Measurements from ENCODE around the gene PHF10.
A peak's percentile ranks its signal among the peaks of the same experiment; 100 is the strongest.

Gene PHF10

DNA sequence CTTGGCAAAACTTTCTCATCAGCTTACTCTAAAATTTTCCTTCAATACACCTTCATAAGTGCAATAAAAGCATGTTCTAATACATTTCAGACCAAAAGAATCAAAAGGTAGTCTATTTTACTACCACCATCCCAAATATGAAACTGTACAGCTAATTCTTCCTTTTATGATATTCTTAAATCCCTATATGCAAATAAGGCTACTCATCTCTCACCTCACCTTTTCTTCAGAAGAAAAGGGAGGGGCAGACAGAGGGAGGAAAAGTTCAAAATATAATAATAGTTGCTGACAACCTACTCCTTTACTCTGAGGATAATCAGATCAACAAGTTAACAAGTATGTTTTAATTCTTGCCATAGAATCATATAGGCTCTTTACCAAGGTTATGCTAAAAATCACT lies 15.0 kb downstream of the PHF10 start:
- Histone ChIP-seq H3K18ac (ENCODE audit: low read length) (no peak overlapping the region), H2BK15ac (ENCODE audit: low read length) (no peak overlapping the region), H2AK5ac (ENCODE audit: low read depth, low read length) (no peak overlapping the region), H2BK120ac (ENCODE audit: low read depth, low read length) (no peak overlapping the region), H3K4ac (ENCODE audit: low read length) (no peak overlapping the region), H3K14ac (ENCODE audit: low read length) (no peak overlapping the region), H3K9ac (ENCODE audit: low read depth, low read length, poor library complexity) (no peak overlapping the region), H3K4me3 (ENCODE audit: low read length in 2 of 2) (no peak overlapping the region), H2BK12ac (ENCODE audit: low read length) (no peak overlapping the region), H3K9me3 (replicated peaks in 1 of 2; ENCODE audit: control insufficient read depth in 2 of 2, insufficient read depth in 1 of 2, low read depth in 1 of 2, low read length in 2 of 2) (no peaks in the 10 kb centered on the region), H3K4me1 (ENCODE audit: control insufficient read depth in 2 of 2, insufficient read depth in 1 of 2, low read depth in 1 of 2, low read length in 2 of 2) (peaks cover 0 to 1% of the 10 kb centered on the region in 2 donors), H2AFZ (ENCODE audit: low read length) (no peak overlapping the region), H4K91ac (ENCODE audit: low read depth, low read length, poor library complexity) (no peak overlapping the region), H3K79me1 (ENCODE audit: low read depth, low read length) (peaks cover 2% of the 10 kb centered on the region), H4K8ac (ENCODE audit: low read depth, low read length) (no peak overlapping the region), H3K27me3 (ENCODE audit: control insufficient read depth in 3 of 3, insufficient read depth in 3 of 3, low read depth in 1 of 3, low read length in 3 of 3) (no peaks in the 10 kb centered on the region), H3K4me2 (ENCODE audit: insufficient read depth, low read length, poor library complexity, severe bottlenecking) (no peak overlapping the region), H3K23ac (ENCODE audit: low read depth, low read length, poor library complexity) (no peak overlapping the region), H3K36me3 (replicated peaks in 1 of 2; ENCODE audit: control insufficient read depth in 2 of 2, insufficient read depth in 2 of 2, low read length in 2 of 2) (peaks cover 8 to 97% of the 10 kb centered on the region in 2 donors), H2BK5ac (ENCODE audit: low read length) (no peak overlapping the region), H3K27ac (replicated peaks; ENCODE audit: low read length) (no peak overlapping the region)
- DNase-seq (ENCODE audit: low spot score) = no peak

DNA sequence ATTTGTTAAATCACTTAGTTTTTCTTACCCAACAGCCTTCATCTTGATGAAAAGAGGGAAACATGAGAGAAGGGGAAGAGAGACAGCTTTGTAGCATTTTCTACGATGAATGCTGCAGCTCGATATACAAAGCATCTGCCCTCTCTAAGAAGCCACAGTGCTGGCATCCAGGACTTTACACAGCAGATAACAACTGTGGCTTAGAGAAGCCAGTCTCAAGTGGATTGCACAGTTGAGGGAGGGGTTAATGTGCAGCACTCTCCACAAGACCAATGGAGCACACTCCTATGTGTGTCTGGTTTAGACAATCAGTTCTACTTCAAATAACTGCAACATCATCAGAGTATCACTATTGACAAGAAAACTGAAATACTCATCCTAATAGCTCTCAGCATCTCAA lies 16.5 kb downstream of the PHF10 start:
- Histone ChIP-seq H3K4me2 (ENCODE audit: insufficient read depth, low read length, poor library complexity, severe bottlenecking) (no peak overlapping the region), H2AFZ (ENCODE audit: low read length) (no peak overlapping the region), H3K23ac (ENCODE audit: low read depth, low read length, poor library complexity) (no peak overlapping the region), H3K27me3 (ENCODE audit: control insufficient read depth in 3 of 3, insufficient read depth in 3 of 3, low read depth in 1 of 3, low read length in 3 of 3) (no peaks in the 10 kb centered on the region), H3K36me3 (replicated peaks in 1 of 2; ENCODE audit: control insufficient read depth in 2 of 2, insufficient read depth in 2 of 2, low read length in 2 of 2) (peaks cover 5 to 100% of the 10 kb centered on the region in 2 donors), H2BK5ac (ENCODE audit: low read length) (no peak overlapping the region), H4K91ac (ENCODE audit: low read depth, low read length, poor library complexity) (no peak overlapping the region), H3K27ac (replicated peaks; ENCODE audit: low read length) (no peak overlapping the region), H2AK5ac (ENCODE audit: low read depth, low read length) (no peak overlapping the region), H3K14ac (ENCODE audit: low read length) (no peak overlapping the region), H4K8ac (ENCODE audit: low read depth, low read length) (no peak overlapping the region), H3K4me3 (ENCODE audit: low read length in 2 of 2) (no peak overlapping the region), H3K4me1 (ENCODE audit: control insufficient read depth in 2 of 2, insufficient read depth in 1 of 2, low read depth in 1 of 2, low read length in 2 of 2) (peaks cover 0 to 8% of the 10 kb centered on the region in 2 donors), H3K79me1 (ENCODE audit: low read depth, low read length) (peaks cover under 1% of the 10 kb centered on the region), H2BK12ac (ENCODE audit: low read length) (no peak overlapping the region), H2BK15ac (ENCODE audit: low read length) (no peak overlapping the region), H3K9ac (ENCODE audit: low read depth, low read length, poor library complexity) (no peak overlapping the region), H2BK120ac (ENCODE audit: low read depth, low read length) (no peak overlapping the region), H3K18ac (ENCODE audit: low read length) (no peak overlapping the region), H3K4ac (ENCODE audit: low read length) (no peak overlapping the region), H3K9me3 (replicated peaks in 1 of 2; ENCODE audit: control insufficient read depth in 2 of 2, insufficient read depth in 1 of 2, low read depth in 1 of 2, low read length in 2 of 2) (no peaks in the 10 kb centered on the region)
- no CpG with 5 or more reads among the region's 2 CpGs for WGBS, 2 donors (ENCODE audit: extremely low coverage in 2 of 2, insufficient read length in 2 of 2, insufficient replicate concordance in 1 of 2)
- DNase-seq (ENCODE audit: low spot score) = no peak

DNA sequence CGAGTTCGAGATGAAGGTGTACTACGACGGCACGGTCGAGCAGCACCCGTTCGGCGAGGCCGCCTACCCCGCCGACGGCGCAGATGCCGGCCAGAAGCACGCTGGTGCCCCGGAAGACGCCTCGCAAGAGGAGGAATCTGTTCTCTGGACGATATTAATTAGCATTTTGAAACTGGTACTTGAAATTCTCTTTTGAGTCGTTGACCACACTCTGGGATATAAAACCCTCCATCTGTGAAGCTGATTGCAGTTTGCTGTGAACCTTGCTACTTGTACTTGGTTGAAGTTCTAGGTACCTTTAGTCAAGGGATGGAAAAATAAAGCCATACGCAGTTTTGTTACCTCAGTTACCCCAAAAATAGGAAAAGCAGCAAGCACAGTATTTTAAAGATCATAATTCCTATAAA lies 21.5 kb downstream of the PHF10 start:
- peak overlapping the region; percentile 99 for H3K23ac ChIP-seq (ENCODE audit: low read depth, low read length, poor library complexity)
- H2BK5ac ChIP-seq (ENCODE audit: low read length) = peak overlapping the region; percentile 59
- H3K4ac ChIP-seq (ENCODE audit: low read length) = peak overlapping the region; percentile 81
- H3K9ac ChIP-seq (ENCODE audit: low read depth, low read length, poor library complexity) = peak overlapping the region; percentile 98
- no peak overlapping the region for H3K14ac ChIP-seq (ENCODE audit: low read length)
- peaks cover 25% of the 10 kb centered on the region for H3K79me1 ChIP-seq (ENCODE audit: low read depth, low read length)
- H2AK5ac ChIP-seq (ENCODE audit: low read depth, low read length) = peak overlapping the region; percentile 97
- H3K4me2 ChIP-seq (ENCODE audit: insufficient read depth, low read length, poor library complexity, severe bottlenecking) = peak overlapping the region; percentile 92
- H3K18ac ChIP-seq (ENCODE audit: low read length) = peak overlapping the region; percentile 97
- no peak for DNase-seq (ENCODE audit: low spot score)
- no peak overlapping the region for H2BK120ac ChIP-seq (ENCODE audit: low read depth, low read length)
- peak overlapping the region; percentile 59 for H4K8ac ChIP-seq (ENCODE audit: low read depth, low read length)
- WGBS, 2 donors (ENCODE audit: extremely low coverage in 2 of 2, insufficient read length in 2 of 2, insufficient replicate concordance in 1 of 2) = no CpG with 5 or more reads among the region's 22 CpGs
- no peak overlapping the region for H4K91ac ChIP-seq (ENCODE audit: low read depth, low read length, poor library complexity)
- H2AFZ ChIP-seq (ENCODE audit: low read length) = peak overlapping the region; percentile 99
- peak overlapping the region; percentile 59 for H2BK15ac ChIP-seq (ENCODE audit: low read length)
- peak overlapping the region; percentile 49 for H2BK12ac ChIP-seq (ENCODE audit: low read length)
- H3K27me3 ChIP-seq (ENCODE audit: control insufficient read depth in 3 of 3, insufficient read depth in 3 of 3, low read depth in 1 of 3, low read length in 3 of 3) = no peaks in the 10 kb centered on the region
- peak overlapping the region; percentile 97 to 98 for H3K4me3 ChIP-seq (ENCODE audit: low read length in 2 of 2)
- H3K9me3 ChIP-seq (replicated peaks in 1 of 2; ENCODE audit: control insufficient read depth in 2 of 2, insufficient read depth in 1 of 2, low read depth in 1 of 2, low read length in 2 of 2) = peaks cover 4% of the 10 kb centered on the region in 2 donors
- no peak overlapping the region for H3K27ac ChIP-seq (replicated peaks; ENCODE audit: low read length)
- H3K4me1 ChIP-seq (ENCODE audit: control insufficient read depth in 2 of 2, insufficient read depth in 1 of 2, low read depth in 1 of 2, low read length in 2 of 2) = peaks cover 6 to 23% of the 10 kb centered on the region in 2 donors
- peaks cover 13 to 79% of the 10 kb centered on the region in 2 donors for H3K36me3 ChIP-seq (replicated peaks in 1 of 2; ENCODE audit: control insufficient read depth in 2 of 2, insufficient read depth in 2 of 2, low read length in 2 of 2)

DNA sequence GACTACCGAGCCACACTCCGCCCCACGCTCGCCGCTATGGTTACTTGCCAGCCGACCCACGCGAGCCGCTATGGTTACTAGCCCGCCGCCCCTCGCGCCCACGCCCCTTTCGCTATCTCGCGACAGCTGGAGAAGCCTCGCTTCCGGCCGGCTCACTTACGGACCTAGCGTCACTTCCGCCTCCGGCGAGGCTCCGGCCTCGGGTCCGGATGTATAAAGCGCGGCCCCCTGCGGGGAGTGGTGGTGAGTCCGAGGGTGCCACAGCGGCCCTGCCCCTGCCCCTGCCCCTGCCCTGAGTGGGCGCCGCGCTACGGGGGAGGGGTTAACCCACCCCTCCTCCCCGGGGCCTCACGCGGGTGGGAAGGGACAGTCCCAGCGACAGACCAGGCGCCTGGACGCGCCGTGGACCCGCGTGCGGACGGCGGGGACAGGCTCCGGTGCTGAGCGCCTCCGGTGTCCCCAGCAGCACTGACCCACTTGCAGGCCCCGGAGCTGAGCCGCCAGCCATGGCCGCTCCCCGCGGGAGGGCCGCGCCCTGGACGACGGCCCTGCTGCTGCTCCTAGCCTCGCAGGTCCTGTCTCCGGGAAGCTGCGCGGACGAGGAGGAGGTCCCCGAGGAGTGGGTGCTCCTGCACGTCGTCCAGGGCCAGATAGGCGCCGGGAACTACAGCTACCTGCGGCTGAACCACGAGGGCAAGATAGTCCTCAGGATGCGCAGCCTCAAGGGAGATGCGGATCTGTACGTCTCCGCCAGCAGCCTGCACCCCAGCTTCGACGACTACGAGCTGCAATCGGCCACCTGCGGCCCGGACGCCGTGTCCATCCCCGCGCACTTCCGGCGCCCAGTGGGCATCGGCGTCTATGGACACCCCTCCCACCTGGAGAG lies 22.1 kb downstream of the PHF10 start, which contains the start of the genes C6orf120 and WDR27:
Gene C6orf120, plus strand, starts transcription at position 173 of the 886 bp plus-strand sequence. Its CDS starts 334 bp downstream, at position 507.
Gene WDR27, minus strand, starts transcription at position 76 of the 886 bp plus-strand sequence. CDS start 13,024 bp downstream, outside the sequence.
- H2AK5ac ChIP-seq (ENCODE audit: low read depth, low read length) = peak within 1 kb of the TSS; percentile 97

More for the DNA sequence above, 22.1 kb downstream of the PHF10 start, which contains the start of the genes C6orf120 and WDR27:
- Histone ChIP-seq H3K27me3 (ENCODE audit: control insufficient read depth in 3 of 3, insufficient read depth in 3 of 3, low read depth in 1 of 3, low read length in 3 of 3) (no peaks in the 10 kb centered on the region), H3K4me2 (ENCODE audit: insufficient read depth, low read length, poor library complexity, severe bottlenecking) (peak within 1 kb of the TSS; percentile 92), H3K4me3 (ENCODE audit: low read length in 2 of 2) (peak within 1 kb of the TSS; percentile 97 to 98), H3K23ac (ENCODE audit: low read depth, low read length, poor library complexity) (peak within 1 kb of the TSS; percentile 99), H3K14ac (ENCODE audit: low read length) (peak within 1 kb of the TSS; percentile 95), H3K18ac (ENCODE audit: low read length) (peak within 1 kb of the TSS; percentile 98), H3K4ac (ENCODE audit: low read length) (peak within 1 kb of the TSS; percentile 81), H2BK5ac (ENCODE audit: low read length) (peak within 1 kb of the TSS; percentile 59), H2BK12ac (ENCODE audit: low read length) (peak within 1 kb of the TSS; percentile 49), H2BK15ac (ENCODE audit: low read length) (peak within 1 kb of the TSS; percentile 68), H2BK120ac (ENCODE audit: low read depth, low read length) (no peak within 1 kb of the TSS), H3K79me1 (ENCODE audit: low read depth, low read length) (peaks cover 25% of the 10 kb centered on the region), H4K91ac (ENCODE audit: low read depth, low read length, poor library complexity) (peak within 1 kb of the TSS; percentile 95), H3K9me3 (replicated peaks in 1 of 2; ENCODE audit: control insufficient read depth in 2 of 2, insufficient read depth in 1 of 2, low read depth in 1 of 2, low read length in 2 of 2) (peaks cover 4 to 7% of the 10 kb centered on the region in 2 donors), H2AFZ (ENCODE audit: low read length) (peak within 1 kb of the TSS; percentile 99), H3K36me3 (replicated peaks in 1 of 2; ENCODE audit: control insufficient read depth in 2 of 2, insufficient read depth in 2 of 2, low read length in 2 of 2) (peaks cover 13 to 76% of the 10 kb centered on the region in 2 donors), H4K8ac (ENCODE audit: low read depth, low read length) (peak within 1 kb of the TSS; percentile 59), H3K9ac (ENCODE audit: low read depth, low read length, poor library complexity) (peak within 1 kb of the TSS; percentile 100), H3K27ac (replicated peaks; ENCODE audit: low read length) (no peak within 1 kb of the TSS), H3K4me1 (ENCODE audit: control insufficient read depth in 2 of 2, insufficient read depth in 1 of 2, low read depth in 1 of 2, low read length in 2 of 2) (peaks cover 6 to 23% of the 10 kb centered on the region in 2 donors)
- WGBS, 2 donors (ENCODE audit: extremely low coverage in 2 of 2, insufficient read length in 2 of 2, insufficient replicate concordance in 1 of 2) = no CpG with 5 or more reads among the region's 92 CpGs
- peak; percentile 91 for DNase-seq (ENCODE audit: low spot score)
